Sigmoid colon (tissue), 7 donors: ENCODE results near the gene PHC2. TPM values are rescaled to one million over a fixed set of nuclear protein-coding genes. Genes with fewer than 3 reads are reported as not detected.

ENCODE experiments used
- DNase-seq: peaks from one replicate; pipeline ENCODE4 v3.0.0-alpha.2; 2019
- H3K27ac ChIP-seq, 4 donors: fragments of 200-600 bp; sonication (generic); one replicate each; pipeline ENCODE4 v1.5.1; 2016 to 2019; ENCODE audit warnings: mild to moderate bottlenecking in 1 of 4
- H3K27me3 ChIP-seq, 3 donors: fragments of 200-600 bp; sonication (generic); one replicate each; pipeline ENCODE4 v1.5.1; 2019; ENCODE audit warnings: mild to moderate bottlenecking in 1 of 3
- H3K36me3 ChIP-seq, 4 donors: fragments of 200-600 bp; sonication (generic); one replicate each; pipeline ENCODE4 v1.5.1; 2016 to 2019
- H3K4me1 ChIP-seq, 4 donors: fragments of 200-600 bp; sonication (generic); one replicate each; pipeline ENCODE4 v1.5.1; 2017 to 2019
- H3K4me3 ChIP-seq, 4 donors: fragments of 200-600 bp; sonication (generic); one replicate each; pipeline ENCODE4 v1.5.1; 2017 to 2019; ENCODE audit warnings: mild to moderate bottlenecking in 2 of 4, moderate library complexity in 1 of 4
- H3K9me3 ChIP-seq, 4 donors: fragments of 200-600 bp in 3 of 4; sonication (generic) in 3 of 4; one replicate each; pipeline versions ENCODE4 v1.5.1 to v1.6.1; 2013 to 2019
- EP300 ChIP-seq, 4 donors: sonication (generic); formaldehyde crosslinking; IDR thresholded peaks; one replicate each; pipeline ENCODE4 v1.6.1; 2017; ENCODE audit warnings: antibody characterized with exemption in 4 of 4
- POLR2A ChIP-seq, 2 donors: fragments of 450-650 bp; IDR thresholded peaks; one replicate each; pipeline ENCODE4 v1.6.1; 2016; ENCODE audit warnings: antibody characterized with exemption in 2 of 2, mild to moderate bottlenecking in 2 of 2, moderate library complexity in 2 of 2
- POLR2AphosphoS5 ChIP-seq, 4 donors: sonication (generic); formaldehyde crosslinking; IDR thresholded peaks; one replicate each; pipeline ENCODE4 v1.6.1; 2017; ENCODE audit warnings: antibody characterized with exemption in 4 of 4
- WGBS, 2 donors: extraction: QIAGEN DNeasy Blood & Tissue Kit; methylation state at CpG; one replicate each; pipeline ENCODE4 v1.1.7; 2013; 5-methylcytosine and 5-hydroxymethylcytosine counted together
- intact Hi-C: fragments of 100-400 bp; cut with DNase I; formaldehyde crosslinking; loops from one replicate; pipeline ENCODE4 v1.15.1; 2023
- polyA plus RNA-seq, 3 donors: library from polyadenylated mRNA; stranded (reverse); fragments of 200-250 nt; gene quantifications; one replicate each; pipeline ENCODE4 v1.2.3, GENCODE V29; 2013
- small RNA-seq, 3 donors: library from RNA; depleted of rRNA; stranded (forward); fragments of <200 nt; gene quantifications; one replicate each; pipeline ENCODE3, GENCODE V24; 2016
- total RNA-seq, 4 donors: library from RNA; depleted of rRNA; stranded (reverse); fragments of >200 nt; gene quantifications; one replicate each; pipeline ENCODE4 v1.1.0, GENCODE V29; 2016
- TF ChIP-seq, protein P1 (sequence below), 4 experiments: fragments of 450-650 bp in 3 of 4; fragments of 200-600 bp in 1 of 4; IDR thresholded peaks; one replicate each; pipeline ENCODE4 v1.5.1; 2016 to 2019; ENCODE audit warnings: antibody characterized with exemption in 4 of 4, mild to moderate bottlenecking in 3 of 4, moderate library complexity in 2 of 4
- donor health status: healthy with polysubstance abuse.
- donor health status: Bipolar disorder and iron deficiency.
- donor health status: healthy.

Gene PHC2
- total and polyA plus RNA-seq, 7 donors, result 56.2 to 199 (median 96.3) TPM

DNA sequence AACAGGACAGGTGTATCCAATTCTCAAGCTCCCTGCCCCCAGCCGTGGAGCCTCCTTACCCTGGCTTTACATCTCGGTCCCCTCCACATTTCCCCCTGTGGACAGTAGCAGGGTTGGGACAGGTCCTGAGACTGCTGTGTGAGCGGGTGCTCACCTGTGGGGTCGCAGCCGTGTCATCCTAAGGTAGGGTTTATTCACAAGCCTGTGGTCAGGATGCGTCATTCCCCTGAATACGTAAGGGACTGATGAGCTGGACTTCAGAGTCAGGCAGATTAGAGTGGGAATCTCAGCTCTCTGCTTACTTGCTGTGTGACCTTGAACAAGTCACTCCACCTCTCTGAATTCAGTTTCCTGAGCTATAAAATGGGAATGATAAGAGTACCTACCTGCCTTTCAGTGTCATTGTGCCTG, 156.9 kb downstream of the PHC2 start:
- 82 to 83% methylated on average over 7 of the region's 7 CpGs for WGBS, 2 donors
- no peak for TF ChIP-seq EP300 (IDR thresholded peaks at IDR 0.05)
- TF ChIP-seq POLR2A (IDR thresholded peaks at IDR 0.05), result no peak
- no peak for TF ChIP-seq POLR2AphosphoS5 (IDR thresholded peaks at IDR 0.05)
- TF ChIP-seq, protein P1, sequence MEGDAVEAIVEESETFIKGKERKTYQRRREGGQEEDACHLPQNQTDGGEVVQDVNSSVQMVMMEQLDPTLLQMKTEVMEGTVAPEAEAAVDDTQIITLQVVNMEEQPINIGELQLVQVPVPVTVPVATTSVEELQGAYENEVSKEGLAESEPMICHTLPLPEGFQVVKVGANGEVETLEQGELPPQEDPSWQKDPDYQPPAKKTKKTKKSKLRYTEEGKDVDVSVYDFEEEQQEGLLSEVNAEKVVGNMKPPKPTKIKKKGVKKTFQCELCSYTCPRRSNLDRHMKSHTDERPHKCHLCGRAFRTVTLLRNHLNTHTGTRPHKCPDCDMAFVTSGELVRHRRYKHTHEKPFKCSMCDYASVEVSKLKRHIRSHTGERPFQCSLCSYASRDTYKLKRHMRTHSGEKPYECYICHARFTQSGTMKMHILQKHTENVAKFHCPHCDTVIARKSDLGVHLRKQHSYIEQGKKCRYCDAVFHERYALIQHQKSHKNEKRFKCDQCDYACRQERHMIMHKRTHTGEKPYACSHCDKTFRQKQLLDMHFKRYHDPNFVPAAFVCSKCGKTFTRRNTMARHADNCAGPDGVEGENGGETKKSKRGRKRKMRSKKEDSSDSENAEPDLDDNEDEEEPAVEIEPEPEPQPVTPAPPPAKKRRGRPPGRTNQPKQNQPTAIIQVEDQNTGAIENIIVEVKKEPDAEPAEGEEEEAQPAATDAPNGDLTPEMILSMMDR (IDR thresholded peaks at IDR 0.05), result no peak
- intact Hi-C loops, result no loop called here

More for the DNA sequence above, 156.9 kb downstream of the PHC2 start:
- Histone ChIP-seq H3K27ac (no peak overlapping the region), H3K4me3 (no peak overlapping the region), H3K4me1 (peaks cover 0 to 21% (median 13%) of the 10 kb centered on the region in 4 donors), H3K36me3 (peaks cover 0 to 40% (median 20%) of the 10 kb centered on the region in 4 donors), H3K9me3 (no peaks in the 10 kb centered on the region), H3K27me3 (no peaks in the 10 kb centered on the region)
- DNase-seq, result no peak

Small RNAs within 50 kb of the gene (small RNA-seq; reads per million reads assigned to genes)
- 0 reads per million in 3 donors for gene RN7SKP16

Other genes starting within 250 kb of the PHC2 start
- 1 to 10 TPM; 3.2 to 5.2 (median 4.5) TPM for gene TRIM62, start 249.1 kb downstream of the PHC2 start, total RNA-seq
- 1 to 10 TPM; 1.2 to 4.5 (median 1.6) TPM for gene TRIM62, start 249.1 kb downstream of the PHC2 start, polyA plus RNA-seq
- 10 to 100 TPM; 11.2 to 18.8 (median 15.9) TPM for gene ZNF362, start 174.6 kb downstream of the PHC2 start, total RNA-seq
- gene ZNF362, start 174.6 kb downstream of the PHC2 start, polyA plus RNA-seq, result 1 to 10 TPM; 3.5 to 9.3 (median 5.4) TPM
- gene A3GALT2, start 110.0 kb downstream of the PHC2 start, total RNA-seq, result not detected
- not detected for gene A3GALT2, start 110.0 kb downstream of the PHC2 start, polyA plus RNA-seq
- gene ZSCAN20, start 41.5 kb upstream of the PHC2 start, total RNA-seq, result 1 to 10 TPM; 5.8 to 8.2 (median 6.8) TPM
- gene ZSCAN20, start 41.5 kb upstream of the PHC2 start, polyA plus RNA-seq, result 1 to 10 TPM in 2 of 3 donors, under 1 TPM in 1; 0.69 to 2.1 (median 1.8) TPM